Suprapubic skin (tissue), 3 donors: ENCODE results near the gene ADCYAP1.

ENCODE experiments used
- EP300 ChIP-seq: sonication (generic); formaldehyde crosslinking; IDR thresholded peaks from one replicate; pipeline ENCODE4 v1.6.1; 2017; ENCODE audit warnings: antibody characterized with exemption
- POLR2A ChIP-seq, 2 donors: fragments of 450-650 bp; IDR thresholded peaks; one replicate each; pipeline ENCODE4 v1.6.1; 2017; ENCODE audit warnings: antibody characterized with exemption in 2 of 2, mild to moderate bottlenecking in 2 of 2, moderate library complexity in 2 of 2
- TF ChIP-seq, protein P1 (sequence below), 2 donors: fragments of 200-600 bp in 1 of 2; fragments of 450-650 bp in 1 of 2; sonication (generic) in 1 of 2; IDR thresholded peaks; one replicate each; pipeline ENCODE4 v1.5.1; 2016 to 2019; ENCODE audit warnings: antibody characterized with exemption in 2 of 2, mild to moderate bottlenecking in 1 of 2, moderate library complexity in 1 of 2

- TF ChIP-seq, protein P1, sequence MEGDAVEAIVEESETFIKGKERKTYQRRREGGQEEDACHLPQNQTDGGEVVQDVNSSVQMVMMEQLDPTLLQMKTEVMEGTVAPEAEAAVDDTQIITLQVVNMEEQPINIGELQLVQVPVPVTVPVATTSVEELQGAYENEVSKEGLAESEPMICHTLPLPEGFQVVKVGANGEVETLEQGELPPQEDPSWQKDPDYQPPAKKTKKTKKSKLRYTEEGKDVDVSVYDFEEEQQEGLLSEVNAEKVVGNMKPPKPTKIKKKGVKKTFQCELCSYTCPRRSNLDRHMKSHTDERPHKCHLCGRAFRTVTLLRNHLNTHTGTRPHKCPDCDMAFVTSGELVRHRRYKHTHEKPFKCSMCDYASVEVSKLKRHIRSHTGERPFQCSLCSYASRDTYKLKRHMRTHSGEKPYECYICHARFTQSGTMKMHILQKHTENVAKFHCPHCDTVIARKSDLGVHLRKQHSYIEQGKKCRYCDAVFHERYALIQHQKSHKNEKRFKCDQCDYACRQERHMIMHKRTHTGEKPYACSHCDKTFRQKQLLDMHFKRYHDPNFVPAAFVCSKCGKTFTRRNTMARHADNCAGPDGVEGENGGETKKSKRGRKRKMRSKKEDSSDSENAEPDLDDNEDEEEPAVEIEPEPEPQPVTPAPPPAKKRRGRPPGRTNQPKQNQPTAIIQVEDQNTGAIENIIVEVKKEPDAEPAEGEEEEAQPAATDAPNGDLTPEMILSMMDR (IDR thresholded peaks at IDR 0.05), result no peak
- TF ChIP-seq POLR2A (IDR thresholded peaks at IDR 0.05), result no peak
- TF ChIP-seq EP300, result no peak
Observed at GRCh38 chr18:910247-910646, 5.6 kb downstream of the ADCYAP1 start.
